HEK293T (cell line): ENCODE results near the gene CDY2B.
"Not testable (repeated sequence)": the region's sequence is repeated elsewhere in the genome, so short reads cannot be mapped to it uniquely, and the experiment has no call there.

Source experiments
- CTCF ChIA-PET: fragments of 350-600 bp; formaldehyde crosslinking; extraction: SDS; loops from one replicate; lab custom pipeline; 2021; ENCODE audit warnings: antibody characterized with exemption, inconsistent platforms; lab: Yijun Ruan, JAX
- POLR2A ChIA-PET: fragments of 350-600 bp; formaldehyde crosslinking; extraction: SDS; loops from one replicate; lab custom pipeline; 2020; ENCODE audit warnings: antibody characterized with exemption, inconsistent platforms; lab: Yijun Ruan, JAX
- DNase-seq: peaks from one replicate; pipeline ENCODE4 v3.0.0; 2012; ENCODE audit warnings: mixed read lengths; ENCODE audit errors: extremely low spot score

Gene CDY2B, protein sequence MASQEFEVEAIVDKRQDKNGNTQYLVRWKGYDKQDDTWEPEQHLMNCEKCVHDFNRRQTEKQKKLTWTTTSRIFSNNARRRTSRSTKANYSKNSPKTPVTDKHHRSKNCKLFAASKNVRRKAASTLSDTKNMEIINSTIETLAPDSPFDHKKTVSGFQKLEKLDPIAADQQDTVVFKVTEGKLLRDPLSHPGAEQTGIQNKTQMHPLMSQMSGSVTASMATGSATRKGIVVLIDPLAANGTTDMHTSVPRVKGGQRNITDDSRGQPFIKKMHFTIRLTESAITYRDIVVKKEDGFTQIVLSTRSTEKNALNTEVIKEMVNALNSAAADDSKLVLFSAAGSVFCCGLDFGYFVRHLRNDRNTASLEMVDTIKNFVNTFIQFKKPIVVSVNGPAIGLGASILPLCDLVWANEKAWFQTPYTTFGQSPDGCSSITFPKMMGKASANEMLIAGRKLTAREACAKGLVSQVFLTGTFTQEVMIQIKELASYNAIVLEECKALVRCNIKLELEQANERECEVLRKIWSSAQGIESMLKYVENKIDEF

DNA sequence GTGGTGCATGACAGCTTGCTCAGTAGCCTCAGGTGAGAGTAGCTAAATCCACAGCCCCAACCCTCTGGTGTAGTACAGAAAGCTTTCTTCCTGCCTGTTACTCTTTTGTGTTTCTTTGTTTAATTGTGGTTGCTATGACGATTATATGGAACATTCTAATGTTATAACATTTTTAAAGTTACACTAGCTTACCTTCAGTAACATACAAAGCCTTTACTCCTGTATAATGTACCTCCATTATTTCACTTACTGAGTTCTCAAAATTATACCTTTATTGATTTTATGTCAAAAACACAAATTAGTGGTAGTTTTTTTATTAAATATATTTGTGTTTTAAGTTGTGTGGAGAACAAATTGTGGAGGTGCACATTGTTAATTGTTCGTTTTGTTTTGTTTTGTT is at the start of gene CDY2B:
TSS of gene CDY2B (minus strand) at position 101 of the 400 bp plus-strand sequence. CDS start 328 bp downstream, outside the sequence.
- CTCF ChIA-PET, POLR2A ChIA-PET, DNase-seq: not testable (repeated sequence)

DNA sequence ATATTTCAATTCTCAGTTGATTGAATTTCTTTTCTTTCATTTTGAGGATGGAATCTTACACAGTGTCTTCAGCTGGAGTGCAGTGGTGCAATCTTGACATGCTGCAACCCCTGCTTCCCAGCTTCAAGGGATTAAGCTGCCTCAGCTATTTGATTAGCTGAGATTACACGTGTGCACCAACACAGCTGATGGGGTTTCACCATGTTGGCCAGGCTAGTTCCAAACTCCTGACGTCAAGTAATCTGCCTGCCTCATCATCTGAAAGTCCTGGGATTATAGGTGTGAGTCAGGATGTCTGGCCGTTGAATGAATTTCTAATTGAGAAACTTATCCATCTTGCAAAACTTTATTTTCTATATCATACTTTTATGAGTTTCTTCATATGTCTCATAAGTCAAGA is 28.0 kb upstream of the CDY2B start:
- CTCF ChIA-PET, DNase-seq, POLR2A ChIA-PET: not testable (repeated sequence)

- CTCF ChIA-PET, POLR2A ChIA-PET, DNase-seq: not testable (repeated sequence)
Observed at GRCh38 chrY:17907351-17907750, 27.3 kb upstream of the CDY2B start.

- POLR2A ChIA-PET, CTCF ChIA-PET, DNase-seq: not testable (repeated sequence)
Observed at GRCh38 chrY:17881697-17882096, 1.7 kb upstream of the CDY2B start.

GRCh38 chrY:17876767-17877166 is 3.3 kb downstream of the CDY2B start:
- POLR2A ChIA-PET, DNase-seq: not testable (repeated sequence)

DNA sequence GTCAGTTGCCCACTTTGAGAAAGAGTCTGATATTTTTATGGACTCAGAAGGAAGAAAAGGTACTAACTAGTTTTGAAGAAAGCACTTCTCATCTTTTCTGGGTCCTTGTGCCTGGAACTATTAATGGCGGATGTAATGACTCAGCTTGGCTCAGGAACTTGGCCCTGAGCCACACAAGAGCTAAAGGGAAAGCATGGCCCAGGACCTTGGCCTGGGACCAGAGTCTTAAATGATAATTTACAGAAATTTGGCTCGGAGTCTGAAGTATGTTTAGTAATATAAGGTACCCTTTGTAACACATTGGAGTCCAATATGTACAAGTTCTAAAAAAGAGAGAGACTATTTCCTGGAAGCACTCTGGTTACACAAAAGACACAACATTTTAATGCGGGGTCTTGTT is 4.6 kb downstream of the CDY2B start:
- POLR2A ChIA-PET, CTCF ChIA-PET, DNase-seq: not testable (repeated sequence)

More at GRCh38 chrY:17876767-17877166, 3.3 kb downstream of the CDY2B start:
- CTCF ChIA-PET, result not testable (repeated sequence)

- CTCF ChIA-PET, POLR2A ChIA-PET, DNase-seq: not testable (repeated sequence)
Observed at GRCh38 chrY:17871194-17871903, 8.7 kb downstream of the CDY2B start.

GRCh38 chrY:17870737-17871136 is 9.3 kb downstream of the CDY2B start:
- CTCF ChIA-PET, DNase-seq, POLR2A ChIA-PET: not testable (repeated sequence)

DNA sequence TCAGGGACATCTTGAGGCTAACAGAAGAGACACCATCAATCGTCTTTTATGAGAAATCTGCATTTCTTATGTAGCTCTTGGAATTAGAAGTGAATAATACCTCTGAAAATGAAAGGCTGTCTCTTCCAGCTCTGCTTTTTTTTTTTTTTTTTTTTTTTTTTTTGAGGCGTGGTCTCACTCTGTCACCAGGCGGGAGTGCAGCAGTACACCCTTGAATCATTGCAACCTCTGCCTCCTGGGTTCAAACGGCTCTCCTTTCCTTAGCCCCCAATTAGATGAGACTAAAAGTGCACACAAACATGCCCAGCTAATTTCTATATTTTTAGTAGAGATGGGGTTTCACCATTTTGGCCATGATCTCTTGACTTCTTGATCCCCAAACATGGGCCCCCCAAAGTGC is 12.2 kb downstream of the CDY2B start:
- CTCF ChIA-PET, DNase-seq, POLR2A ChIA-PET: not testable (repeated sequence)

DNA sequence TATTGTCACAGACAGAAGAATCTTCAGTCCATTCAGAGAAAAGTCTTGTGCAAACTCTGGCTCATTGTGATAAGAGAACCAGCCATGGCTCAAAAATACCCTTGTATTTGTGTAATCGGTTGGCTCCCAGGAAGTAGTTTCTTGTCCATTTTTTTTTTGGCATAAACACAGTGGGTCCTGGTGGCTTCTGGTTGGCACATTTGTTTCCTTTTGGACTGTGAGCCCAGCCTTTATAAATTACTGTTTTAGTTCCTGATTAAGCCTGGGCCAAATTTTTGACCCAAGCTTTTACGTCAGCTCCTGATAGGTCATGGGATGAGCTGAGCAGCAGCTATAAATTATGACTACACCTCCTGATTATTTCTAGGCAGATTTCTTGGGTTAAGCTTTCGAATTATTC is 19.4 kb downstream of the CDY2B start:
- POLR2A ChIA-PET, CTCF ChIA-PET, DNase-seq: not testable (repeated sequence)

DNA sequence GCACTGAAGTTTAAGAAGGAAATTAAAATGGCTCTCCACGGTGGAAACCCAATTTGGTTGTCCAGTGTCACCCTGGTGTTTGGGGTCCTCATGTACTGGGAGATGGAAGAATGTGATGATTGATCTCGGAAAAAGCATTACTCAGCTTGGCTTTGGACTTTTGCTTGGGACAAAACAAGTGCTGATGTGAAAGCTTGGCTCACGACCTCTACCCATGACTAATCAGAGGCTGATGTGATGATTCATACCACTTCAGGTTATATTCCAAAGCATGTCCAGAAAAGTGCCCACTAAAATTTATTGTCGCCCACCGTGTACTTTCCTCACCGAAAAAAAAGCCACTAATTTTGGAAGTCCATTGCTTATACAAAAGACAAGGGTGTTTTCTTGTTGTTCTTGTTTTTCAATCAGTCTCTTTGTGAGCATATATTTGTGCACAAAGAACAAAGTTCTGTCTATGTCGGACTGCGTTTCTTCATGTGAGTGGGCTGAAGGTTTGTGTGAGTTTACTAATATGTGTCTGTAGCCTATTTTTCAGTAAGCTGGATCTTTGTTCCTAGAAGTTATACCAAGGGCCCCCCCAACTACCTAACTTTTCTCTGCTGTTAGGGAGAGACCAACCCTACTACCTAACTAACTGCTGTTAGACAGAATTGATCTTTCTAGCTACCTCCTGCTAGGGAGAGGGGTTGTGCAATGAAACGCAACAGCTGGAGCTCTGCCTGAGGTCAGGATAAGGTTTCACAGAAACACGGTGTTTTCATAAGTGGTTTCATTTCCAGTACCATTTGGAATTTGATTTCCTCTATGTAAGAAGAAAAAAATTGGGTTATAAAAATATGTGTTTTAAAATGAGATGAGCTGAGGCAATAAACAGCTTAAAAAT is 22.8 kb downstream of the CDY2B start:
- POLR2A ChIA-PET, DNase-seq, CTCF ChIA-PET: not testable (repeated sequence)

GRCh38 chrY:17856508-17856907 is 23.5 kb downstream of the CDY2B start:
- POLR2A ChIA-PET, CTCF ChIA-PET: not testable (repeated sequence)

DNA sequence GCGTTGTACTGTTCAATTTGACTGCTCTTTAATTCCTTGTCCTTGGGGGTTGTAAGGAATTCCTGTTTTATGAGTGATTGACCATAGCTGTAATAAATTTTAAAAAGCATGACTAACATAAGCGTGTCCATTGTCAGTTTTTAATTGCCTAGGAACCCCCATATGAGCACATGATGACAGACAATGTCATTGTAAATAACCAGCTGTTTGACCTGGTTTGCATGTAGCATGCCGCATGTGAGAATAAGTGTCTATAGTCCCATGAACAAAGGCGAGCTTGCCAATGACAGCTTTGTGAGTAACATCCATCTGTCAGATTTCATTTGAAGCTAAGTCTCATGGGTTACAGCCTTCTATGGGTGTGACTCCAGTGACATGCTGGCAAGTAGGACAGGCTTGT is 30.9 kb downstream of the CDY2B start:
- DNase-seq, POLR2A ChIA-PET, CTCF ChIA-PET: not testable (repeated sequence)

More at GRCh38 chrY:17856508-17856907, 23.5 kb downstream of the CDY2B start:
- DNase-seq, result not testable (repeated sequence)

GRCh38 chrY:17832149-17832548 is 47.9 kb downstream of the CDY2B start:
- CTCF ChIA-PET, POLR2A ChIA-PET: not testable (repeated sequence)

More at GRCh38 chrY:17832149-17832548, 47.9 kb downstream of the CDY2B start:
- not testable (repeated sequence) for DNase-seq
